Upper lobe of right lung (tissue), 1 donor: ENCODE data around the gene TPPP. TPM values are rescaled to one million over a fixed set of nuclear protein-coding genes. Genes with fewer than 3 reads are reported as not detected.

Source experiments
- ATAC-seq: fragments of 200-7000 bp; cut with Tn5 transposase; one replicate; pipeline ENCODE4 v1.9.1; 2020; ENCODE audit warnings: mild to moderate bottlenecking, moderate library complexity
- DNase-seq: peaks from one replicate; pipeline ENCODE4 v3.0.0-alpha.2; 2020
- H3K27ac ChIP-seq: fragments of 200-600 bp; one replicate; pipeline ENCODE4 v1.8.0; 2022
- H3K27me3 ChIP-seq: fragments of 200-600 bp; one replicate; pipeline ENCODE4 v1.8.0; 2022; ENCODE audit warnings: mild to moderate bottlenecking
- H3K36me3 ChIP-seq: fragments of 200-600 bp; one replicate; pipeline ENCODE4 v1.8.0; 2022
- H3K4me1 ChIP-seq: fragments of 200-600 bp; one replicate; pipeline ENCODE4 v1.8.0; 2022
- H3K4me3 ChIP-seq: fragments of 200-600 bp; one replicate; pipeline ENCODE4 v1.8.0; 2022; ENCODE audit warnings: mild to moderate bottlenecking
- H3K9me3 ChIP-seq: fragments of 200-600 bp; one replicate; pipeline ENCODE4 v1.8.0; 2022
- CTCF ChIP-seq: fragments of 200-600 bp; IDR thresholded peaks from one replicate; pipeline ENCODE4 v1.8.0; 2022; ENCODE audit warnings: antibody characterized with exemption
- intact Hi-C: fragments of 100-400 bp; cut with DNase I; formaldehyde crosslinking; loops from one replicate; pipeline ENCODE4 v1.11.0; 2022
- total RNA-seq: library from RNA; stranded (reverse); fragmentation: NEBNext Ultra II Directional; extraction: Animal tissue kit (Norgen Biotek cat#: 25700); gene quantifications from one replicate; pipeline ENCODE4 v1.2.1, GENCODE V29; 2021
- donor health status: DM: no; HTN: yes; CAD: no; lungs with severe emphysema.

TPPP gene
- total RNA-seq, 1 donor from 2014 or later, result 16.1 TPM

- Histone ChIP-seq H3K27ac (no peak overlapping the region), H3K4me3 (no peak overlapping the region), H3K36me3 (no peaks in the 10 kb centered on the region), H3K4me1 (peaks cover 23% of the 10 kb centered on the region), H3K27me3 (peaks cover 8% of the 10 kb centered on the region), H3K9me3 (no peaks in the 10 kb centered on the region)
- DNase-seq (peak; percentile 62), ATAC-seq (no peak)
- TF ChIP-seq CTCF, result no peak
- intact Hi-C loops, result loop anchor here (5.0 kb wide), 1 partner anchor 232 kb away; no protein-coding TSS in a partner anchor
These were observed 22.5 kb downstream of the TPPP start for GRCh38 chr5:670396-671270.

- no peaks in the 10 kb centered on the region for H3K9me3 ChIP-seq
- ATAC-seq (no peak), DNase-seq (peak; percentile 61)
- no peak overlapping the region for H3K4me3 ChIP-seq
- intact Hi-C loops, result loop anchor here (5.0 kb wide), 1 partner anchor 232 kb away; no protein-coding TSS in a partner anchor
- peaks cover 23% of the 10 kb centered on the region for H3K4me1 ChIP-seq
- peaks cover 3% of the 10 kb centered on the region for H3K36me3 ChIP-seq
- peaks cover 8% of the 10 kb centered on the region for H3K27me3 ChIP-seq
- TF ChIP-seq CTCF, result no peak
- H3K27ac ChIP-seq, result no peak overlapping the region
These were observed 23.2 kb downstream of the TPPP start for GRCh38 chr5:669842-670395.

- Histone ChIP-seq H3K4me3 (no peak overlapping the region), H3K36me3 (peaks cover 10% of the 10 kb centered on the region), H3K9me3 (no peaks in the 10 kb centered on the region), H3K4me1 (peaks cover 23% of the 10 kb centered on the region), H3K27me3 (peaks cover 8% of the 10 kb centered on the region), H3K27ac (no peak overlapping the region)
- peak; percentile 65 for DNase-seq
- TF ChIP-seq CTCF, result peak; percentile 56
- intact Hi-C loops, result no loop called here
- peak; percentile 24 for ATAC-seq
These were observed 23.9 kb downstream of the TPPP start for GRCh38 chr5:669111-669841.

- Histone ChIP-seq H3K4me3 (no peak overlapping the region), H3K4me1 (peaks cover 21% of the 10 kb centered on the region), H3K36me3 (peaks cover 17% of the 10 kb centered on the region), H3K27ac (no peak overlapping the region), H3K27me3 (peaks cover under 1% of the 10 kb centered on the region), H3K9me3 (no peaks in the 10 kb centered on the region)
- no peak for ATAC-seq
- peak; percentile 52 for DNase-seq
- TF ChIP-seq CTCF, result no peak
- intact Hi-C loops, result no loop called here
These were observed 24.7 kb downstream of the TPPP start for GRCh38 chr5:668283-668995.

GRCh38 chr5:666816-667498, 26.2 kb downstream of the TPPP start:
- no peak for TF ChIP-seq CTCF
- H3K9me3 ChIP-seq, result no peaks in the 10 kb centered on the region
- H3K4me1 ChIP-seq, result peaks cover 6% of the 10 kb centered on the region
- DNase-seq, result no peak
- no peaks in the 10 kb centered on the region for H3K27me3 ChIP-seq
- H3K36me3 ChIP-seq, result peaks cover 19% of the 10 kb centered on the region
- ATAC-seq, result no peak
- H3K4me3 ChIP-seq, result no peak overlapping the region
- intact Hi-C loops, result no loop called here
- H3K27ac ChIP-seq, result no peak overlapping the region
